Measurements from ENCODE around the gene BAIAP3.

DNA sequence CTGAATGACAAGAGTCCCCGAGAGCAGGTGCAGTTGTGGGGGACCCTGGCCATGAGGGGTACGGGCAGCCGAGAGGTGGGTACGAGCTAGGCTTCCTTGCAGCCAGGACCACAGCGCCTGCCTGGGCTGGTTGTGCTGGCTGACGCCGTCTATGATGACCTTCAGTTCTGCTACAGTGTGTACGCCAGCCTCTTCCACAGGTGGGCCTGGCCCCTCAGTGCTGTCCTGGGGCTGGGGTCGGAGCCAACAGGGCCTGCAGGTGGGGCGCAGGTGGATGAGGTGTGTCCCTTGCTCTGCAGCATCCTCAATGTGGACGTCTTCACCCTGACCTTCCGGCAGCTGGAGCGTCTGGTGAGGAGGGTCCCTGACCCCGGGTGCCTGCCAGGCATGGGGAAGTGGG is 11.1 kb downstream of the BAIAP3 start:
- TF ChIP-seq, protein P1, sequence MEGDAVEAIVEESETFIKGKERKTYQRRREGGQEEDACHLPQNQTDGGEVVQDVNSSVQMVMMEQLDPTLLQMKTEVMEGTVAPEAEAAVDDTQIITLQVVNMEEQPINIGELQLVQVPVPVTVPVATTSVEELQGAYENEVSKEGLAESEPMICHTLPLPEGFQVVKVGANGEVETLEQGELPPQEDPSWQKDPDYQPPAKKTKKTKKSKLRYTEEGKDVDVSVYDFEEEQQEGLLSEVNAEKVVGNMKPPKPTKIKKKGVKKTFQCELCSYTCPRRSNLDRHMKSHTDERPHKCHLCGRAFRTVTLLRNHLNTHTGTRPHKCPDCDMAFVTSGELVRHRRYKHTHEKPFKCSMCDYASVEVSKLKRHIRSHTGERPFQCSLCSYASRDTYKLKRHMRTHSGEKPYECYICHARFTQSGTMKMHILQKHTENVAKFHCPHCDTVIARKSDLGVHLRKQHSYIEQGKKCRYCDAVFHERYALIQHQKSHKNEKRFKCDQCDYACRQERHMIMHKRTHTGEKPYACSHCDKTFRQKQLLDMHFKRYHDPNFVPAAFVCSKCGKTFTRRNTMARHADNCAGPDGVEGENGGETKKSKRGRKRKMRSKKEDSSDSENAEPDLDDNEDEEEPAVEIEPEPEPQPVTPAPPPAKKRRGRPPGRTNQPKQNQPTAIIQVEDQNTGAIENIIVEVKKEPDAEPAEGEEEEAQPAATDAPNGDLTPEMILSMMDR (IDR thresholded peaks at IDR 0.05), result no peak
- TF ChIP-seq POLR2A (IDR thresholded peaks at IDR 0.05), result no peak
